ENCODE results near the gene AVEN.

- TF ChIP-seq POLR2A (IDR thresholded peaks at IDR 0.05) (no peak), CTCF (IDR thresholded peaks at IDR 0.05 in 8 of 11, conservative IDR thresholded peaks at IDR 0.05 in 3 of 11) (no peak)
These were observed 15.2 kb upstream of the AVEN start for GRCh38 chr15:34054081-34054707.

Measured in spleen (tissue), 7 donors.